ENCODE results near the gene BCAP31.
"Not testable (repeated sequence)": the region's sequence is repeated elsewhere in the genome, so short reads cannot be mapped to it uniquely, and the experiment has no call there.

Gene BCAP31

GRCh38 chrX:153692611-153693156 is 31.5 kb downstream of the BCAP31 start:
- no peak for DNase-seq

GRCh38 chrX:153692003-153692402 is 32.2 kb downstream of the BCAP31 start:
- DNase-seq: no peak

GRCh38 chrX:153691032-153691827 is 33.0 kb downstream of the BCAP31 start:
- DNase-seq: not testable (repeated sequence)

- DNase-seq: no peak
These were observed 33.7 kb downstream of the BCAP31 start for GRCh38 chrX:153690466-153690865.

- DNase-seq: no peak
These were observed 34.3 kb downstream of the BCAP31 start for GRCh38 chrX:153689654-153690465.

GRCh38 chrX:153688911-153689590 is 35.1 kb downstream of the BCAP31 start:
- peak; percentile 40 to 63 for DNase-seq

GRCh38 chrX:153688506-153688905 is 35.7 kb downstream of the BCAP31 start:
- no peak for DNase-seq

- DNase-seq: no peak
These were observed 36.1 kb downstream of the BCAP31 start for GRCh38 chrX:153688071-153688470.

GRCh38 chrX:153687121-153688039 is 36.8 kb downstream of the BCAP31 start, which contains the start of gene SLC6A8:
TSS of gene SLC6A8 (plus strand) at chrX:153687926. CDS start at chrX:153688575, 649 bp downstream.
- DNase-seq: peak; percentile 42 to 77

- DNase-seq: no peak
These were observed 37.5 kb downstream of the BCAP31 start for GRCh38 chrX:153686711-153687110.

- no peak for DNase-seq
These were observed 38.2 kb downstream of the BCAP31 start for GRCh38 chrX:153685751-153686696.

GRCh38 chrX:153685156-153685536 is 39.0 kb downstream of the BCAP31 start:
- DNase-seq: no peak

- no peak for DNase-seq
These were observed 39.6 kb downstream of the BCAP31 start for GRCh38 chrX:153684467-153685155.

GRCh38 chrX:153683486-153683885 is 40.7 kb downstream of the BCAP31 start:
- DNase-seq: not testable (repeated sequence)

GRCh38 chrX:153681175-153681574 is 43.0 kb downstream of the BCAP31 start:
- no peak for DNase-seq

GRCh38 chrX:153674219-153674851 is 49.9 kb downstream of the BCAP31 start:
- no peak for DNase-seq

- DNase-seq: no peak
These were observed 50.6 kb downstream of the BCAP31 start, which contains the start of gene PNCK for GRCh38 chrX:153673428-153674218. TSS of gene PNCK (minus strand) at chrX:153673813. CDS start at chrX:153673076, 737 bp downstream.

Data from hippocampal formation (tissue), 2 donors.